Mesenchymal stem cell (in vitro differentiated cells and primary cell): ENCODE results near the gene SHBG.

Experiments
- DNase-seq: peaks from one replicate; pipeline ENCODE4 v3.0.0-alpha.2; 2013
- H2AFZ ChIP-seq: one replicate; pipeline ENCODE4 v1.6.1; 2013; ENCODE audit warnings: low read depth, mild to moderate bottlenecking, control low read depth, inconsistent platforms, low read length, moderate library complexity
- H2AK5ac ChIP-seq: 2 replicates; pipeline ENCODE4 v1.6.1; 2013; ENCODE audit warnings: low read length, moderate library complexity, mild to moderate bottlenecking, inconsistent platforms; ENCODE audit not compliant: severe bottlenecking
- H2BK120ac ChIP-seq: one replicate; pipeline ENCODE4 v1.6.1; 2013; ENCODE audit warnings: low read depth, mild to moderate bottlenecking, inconsistent platforms, low read length, moderate library complexity
- H2BK12ac ChIP-seq, 2 experiments: one replicate each; pipeline ENCODE4 v1.6.1; 2013; ENCODE audit warnings: inconsistent platforms in 2 of 2, low read length in 2 of 2, mild to moderate bottlenecking in 2 of 2, moderate library complexity in 2 of 2, control low read depth in 1 of 2
- H2BK15ac ChIP-seq: one replicate; pipeline ENCODE4 v1.6.1; 2013; ENCODE audit warnings: mild to moderate bottlenecking, low read depth, inconsistent platforms; ENCODE audit not compliant: poor library complexity, severe bottlenecking
- H2BK5ac ChIP-seq: 2 replicates; pipeline ENCODE4 v1.6.1; 2013; ENCODE audit warnings: low read depth, mild to moderate bottlenecking, low read length, control low read depth, inconsistent platforms; ENCODE audit not compliant: poor library complexity, severe bottlenecking
- H3K14ac ChIP-seq, 2 experiments: one replicate each; pipeline ENCODE4 v1.6.1; 2013; ENCODE audit warnings: inconsistent platforms in 2 of 2, low read length in 2 of 2, control low read depth in 1 of 2, mild to moderate bottlenecking in 1 of 2, moderate library complexity in 1 of 2
- H3K18ac ChIP-seq, 2 experiments: one replicate each; pipeline ENCODE4 v1.6.1; 2013; ENCODE audit warnings: inconsistent platforms in 2 of 2, low read length in 2 of 2, control low read depth in 1 of 2, low read depth in 1 of 2, mild to moderate bottlenecking in 1 of 2
- H3K23ac ChIP-seq, 2 experiments: one replicate each; pipeline ENCODE4 v1.6.1; 2013; ENCODE audit warnings: inconsistent platforms in 2 of 2, low read length in 2 of 2, mild to moderate bottlenecking in 2 of 2, moderate library complexity in 2 of 2, control low read depth in 1 of 2
- H3K27ac ChIP-seq: 2 replicates; pipeline ENCODE4 v1.5.1; 2013; ENCODE audit warnings: mild to moderate bottlenecking, moderate library complexity, low read length, control low read depth, inconsistent platforms; ENCODE audit not compliant: poor library complexity, severe bottlenecking
- H3K27me3 ChIP-seq, 2 experiments: 2 replicates each; pipeline versions ENCODE4 v1.6.1 to v1.7.0; 2013; ENCODE audit warnings: low read length in 2 of 2, mild to moderate bottlenecking in 2 of 2, moderate library complexity in 2 of 2, control low read depth in 1 of 2, inconsistent platforms in 1 of 2; ENCODE audit not compliant: control insufficient read depth in 1 of 2, insufficient read depth in 1 of 2
- H3K36me3 ChIP-seq, 2 experiments: 2 replicates each; pipeline versions ENCODE4 v1.6.1 to v1.7.0; 2013; ENCODE audit warnings: low read length in 2 of 2, control low read depth in 1 of 2, inconsistent platforms in 1 of 2, low read depth in 1 of 2, mild to moderate bottlenecking in 1 of 2; ENCODE audit not compliant: insufficient read depth in 2 of 2, control insufficient read depth in 1 of 2
- H3K4ac ChIP-seq, 2 experiments: one replicate each; pipeline ENCODE4 v1.6.1; 2013; ENCODE audit warnings: inconsistent platforms in 2 of 2, low read length in 2 of 2, mild to moderate bottlenecking in 2 of 2, moderate library complexity in 2 of 2, control low read depth in 1 of 2, low read depth in 1 of 2
- H3K4me1 ChIP-seq: 2 replicates; pipeline ENCODE4 v1.6.1; 2013; ENCODE audit warnings: low read depth, low read length, control low read depth; ENCODE audit not compliant: control insufficient read depth, insufficient read depth
- H3K4me2 ChIP-seq: 2 replicates; pipeline ENCODE4 v1.6.1; 2013; ENCODE audit warnings: low read length, mild to moderate bottlenecking, inconsistent platforms; ENCODE audit not compliant: poor library complexity, severe bottlenecking
- H3K4me3 ChIP-seq, 2 experiments: 2 replicates each; pipeline versions ENCODE4 v1.5.1 to v1.7.0; 2013; ENCODE audit warnings: low read length in 2 of 2, mild to moderate bottlenecking in 2 of 2, control low read depth in 1 of 2, low read depth in 1 of 2; ENCODE audit not compliant: insufficient read depth in 1 of 2
- H3K79me1 ChIP-seq: replicated peaks from 2 replicates; pipeline ENCODE4 v1.6.1; 2013; ENCODE audit warnings: mild to moderate bottlenecking, control low read depth, low read length, inconsistent platforms; ENCODE audit not compliant: poor library complexity, severe bottlenecking
- H3K9ac ChIP-seq: 2 replicates; pipeline ENCODE4 v1.7.0; 2013; ENCODE audit warnings: mild to moderate bottlenecking, low read length, moderate library complexity
- H3K9me3 ChIP-seq: 2 replicates; pipeline ENCODE4 v1.7.0; 2013; ENCODE audit warnings: mild to moderate bottlenecking, low read length; ENCODE audit not compliant: control insufficient read depth
- H4K8ac ChIP-seq: one replicate; pipeline ENCODE4 v1.6.1; 2013; ENCODE audit warnings: inconsistent platforms, mild to moderate bottlenecking, low read length, moderate library complexity
- H4K91ac ChIP-seq: one replicate; pipeline ENCODE4 v1.6.1; 2013; ENCODE audit warnings: mild to moderate bottlenecking, low read length, inconsistent platforms
- WGBS: methylation state at CpG from one replicate; pipeline ENCODE4 v1.1.7; 2013; ENCODE audit warnings: mixed read lengths; 5-methylcytosine and 5-hydroxymethylcytosine counted together

Gene SHBG

DNA sequence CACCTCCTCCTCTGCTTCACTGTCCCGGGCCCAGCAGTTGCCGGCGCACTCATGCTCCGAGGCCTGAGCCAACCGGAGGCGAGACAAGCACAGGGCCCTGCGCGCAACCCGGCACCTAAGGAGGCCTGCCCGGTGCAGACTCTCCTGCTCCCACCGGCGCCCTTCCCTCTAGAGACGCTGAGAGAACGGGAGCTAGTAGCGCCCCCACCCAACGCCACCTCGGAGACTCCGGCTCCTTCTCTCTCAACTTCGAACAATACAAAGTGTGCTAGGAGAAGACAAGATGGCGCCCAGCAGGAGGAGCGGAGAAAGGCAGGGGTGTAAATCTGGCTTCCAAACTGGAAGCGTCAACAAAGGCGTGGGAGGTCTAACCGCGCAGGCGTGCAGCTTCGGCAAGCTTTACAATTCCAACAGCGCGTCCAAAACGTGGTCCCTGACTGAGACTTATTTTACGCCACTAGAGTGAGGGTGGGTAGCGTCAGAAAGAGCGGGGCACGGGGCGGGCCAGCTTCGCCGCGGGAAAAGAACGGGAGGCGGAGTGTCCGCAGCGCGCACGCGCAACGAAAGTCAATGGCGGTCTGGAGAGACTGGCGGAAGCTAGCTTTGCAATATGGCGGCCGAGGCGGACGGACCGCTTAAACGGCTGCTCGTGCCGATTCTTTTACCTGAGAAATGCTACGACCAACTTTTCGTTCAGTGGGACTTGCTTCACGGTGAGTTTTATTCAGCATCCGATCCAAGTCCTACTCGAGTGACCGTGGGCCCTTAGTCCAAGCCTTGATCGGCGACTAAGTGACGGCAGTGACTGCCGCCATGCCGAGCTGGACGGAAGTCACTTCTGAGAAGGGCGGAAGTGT, 46.5 kb upstream of the SHBG start, which contains the start of gene MPDU1:
MPDU1 (plus strand) TSS at position 600 of the 857 bp plus-strand sequence; CDS start at position 611, 11 bp downstream.
- peak within 1 kb of the TSS; percentile 86 for H3K27ac ChIP-seq
- H2BK15ac ChIP-seq, result peak within 1 kb of the TSS; percentile 93
- peak within 1 kb of the TSS; percentile 98 for H4K8ac ChIP-seq
- H2BK120ac ChIP-seq, result peak within 1 kb of the TSS; percentile 94
- H3K18ac ChIP-seq, result peak within 1 kb of the TSS; percentile 97
- peaks cover 19% of the 10 kb centered on the region for H3K79me1 ChIP-seq
- peak within 1 kb of the TSS; percentile 96 for H4K91ac ChIP-seq
- peak; percentile 96 for DNase-seq
- H3K4me3 ChIP-seq, result peak within 1 kb of the TSS; percentile 43 to 89
- H3K23ac ChIP-seq, result peak within 1 kb of the TSS in 1 of 2 experiments; percentile 66
- peak within 1 kb of the TSS; percentile 57 for H2AK5ac ChIP-seq
- peak within 1 kb of the TSS; percentile 39 for H2BK5ac ChIP-seq
- H2BK12ac ChIP-seq, result peak within 1 kb of the TSS; percentile 28 to 74
- H2AFZ ChIP-seq, result no peak within 1 kb of the TSS
- WGBS, result 20% methylated on average over 66 of the region's 69 CpGs
- H3K4me2 ChIP-seq, result peak within 1 kb of the TSS; percentile 13
- H3K36me3 ChIP-seq, result peaks cover 31 to 70% of the 10 kb centered on the region in 2 experiments
- H3K14ac ChIP-seq, result peak within 1 kb of the TSS in 1 of 2 experiments; percentile 1
- H3K4me1 ChIP-seq, result peaks cover 39% of the 10 kb centered on the region
- peak within 1 kb of the TSS; percentile 95 for H3K9ac ChIP-seq
- no peaks in the 10 kb centered on the region for H3K27me3 ChIP-seq
- no peaks in the 10 kb centered on the region for H3K9me3 ChIP-seq
- H3K4ac ChIP-seq, result peak within 1 kb of the TSS; percentile 96 to 97

DNA sequence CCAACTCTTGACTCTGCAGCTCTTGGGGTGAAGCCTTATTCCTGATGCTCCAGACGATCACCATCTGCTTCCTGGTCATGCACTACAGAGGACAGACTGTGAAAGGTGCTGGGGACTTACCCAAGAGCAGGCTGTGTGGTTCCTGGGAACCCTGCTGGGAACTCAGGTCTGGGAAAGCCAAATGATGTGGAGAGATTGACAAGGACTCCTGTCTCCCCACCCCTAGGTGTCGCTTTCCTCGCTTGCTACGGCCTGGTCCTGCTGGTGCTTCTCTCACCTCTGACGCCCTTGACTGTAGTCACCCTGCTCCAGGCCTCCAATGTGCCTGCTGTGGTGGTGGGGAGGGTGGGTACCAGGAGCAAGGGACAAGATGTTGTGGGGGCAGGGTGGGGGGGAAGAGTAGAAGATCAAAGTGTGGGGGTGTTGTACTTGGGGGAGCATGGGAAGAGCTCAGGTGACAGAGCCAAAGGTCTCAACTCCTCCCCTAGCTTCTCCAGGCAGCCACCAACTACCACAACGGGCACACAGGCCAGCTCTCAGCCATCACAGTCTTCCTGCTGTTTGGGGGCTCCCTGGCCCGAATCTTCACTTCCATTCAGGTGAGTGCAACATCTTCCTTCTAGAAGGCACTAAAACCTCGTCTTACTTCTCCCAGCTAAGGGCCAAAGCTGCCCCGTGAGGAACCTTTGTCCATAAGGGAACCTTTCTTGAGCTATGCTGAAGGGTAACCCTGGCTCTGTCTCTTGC, 43.1 kb upstream of the SHBG start:
- peak overlapping the region; percentile 82 for H3K27ac ChIP-seq
- H2BK5ac ChIP-seq, result no peak overlapping the region
- no peak overlapping the region for H3K23ac ChIP-seq
- WGBS, result 74% methylated on average over 9 of the region's 9 CpGs
- no peak overlapping the region for H3K4ac ChIP-seq
- H3K9ac ChIP-seq, result peak overlapping the region; percentile 66
- peak overlapping the region; percentile 9 for H3K4me2 ChIP-seq
- no peak for DNase-seq
- H3K18ac ChIP-seq, result peak overlapping the region in 1 of 2 experiments; percentile 43
- peaks cover 56% of the 10 kb centered on the region for H3K4me1 ChIP-seq
- H2BK15ac ChIP-seq, result no peak overlapping the region
- H3K4me3 ChIP-seq, result peak overlapping the region in 1 of 2 experiments; percentile 52
- peak overlapping the region; percentile 17 to 28 for H2BK12ac ChIP-seq
- H3K14ac ChIP-seq, result no peak overlapping the region
- H2AFZ ChIP-seq, result no peak overlapping the region
- H3K79me1 ChIP-seq, result peaks cover 35% of the 10 kb centered on the region
- H2BK120ac ChIP-seq, result no peak overlapping the region
- H4K91ac ChIP-seq, result peak overlapping the region; percentile 18
- H4K8ac ChIP-seq, result peak overlapping the region; percentile 27
- H2AK5ac ChIP-seq, result peak overlapping the region; percentile 14
- no peaks in the 10 kb centered on the region for H3K27me3 ChIP-seq
- peaks cover 39 to 75% of the 10 kb centered on the region in 2 experiments for H3K36me3 ChIP-seq
- no peaks in the 10 kb centered on the region for H3K9me3 ChIP-seq

DNA sequence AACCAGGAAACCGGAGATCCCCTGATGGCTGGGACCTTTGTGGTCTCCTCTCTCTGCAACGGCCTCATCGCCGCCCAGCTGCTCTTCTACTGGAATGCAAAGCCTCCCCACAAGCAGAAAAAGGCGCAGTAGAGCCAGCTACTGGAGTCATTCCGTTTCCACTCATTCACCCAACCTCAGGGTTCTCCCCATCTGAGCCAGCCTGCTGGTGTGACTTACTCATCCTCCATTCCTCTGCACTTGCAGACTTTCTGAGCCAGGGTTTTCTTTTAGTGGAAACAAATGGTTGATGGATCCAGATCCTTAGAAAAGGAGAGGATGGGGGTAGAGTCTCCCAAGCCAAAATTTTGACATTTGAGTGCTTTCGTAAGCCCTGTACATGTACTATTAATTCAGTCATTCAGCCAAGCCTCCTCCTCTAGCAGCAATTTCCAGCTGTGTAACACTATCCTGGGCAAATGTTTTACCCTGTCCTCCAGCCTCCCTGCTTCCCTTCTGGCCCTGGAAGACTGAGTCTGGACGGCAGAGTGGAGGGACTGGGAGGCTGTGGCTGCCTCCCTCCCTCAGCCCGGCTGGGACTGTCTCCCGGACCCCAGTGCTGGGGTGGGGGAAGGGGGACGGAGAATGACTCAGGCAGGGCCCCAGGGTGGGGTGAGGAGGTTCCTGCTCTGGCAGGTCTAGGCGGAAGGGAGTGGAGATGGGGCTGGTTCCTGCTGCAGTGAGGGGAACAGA, 42.3 kb upstream of the SHBG start:
- Histone ChIP-seq H2AK5ac (no peak overlapping the region), H4K8ac (peak overlapping the region; percentile 46), H2BK5ac (peak overlapping the region; percentile 49), H3K4me2 (peak overlapping the region; percentile 32), H2AFZ (no peak overlapping the region), H3K4me1 (peaks cover 54% of the 10 kb centered on the region), H3K27ac (peak overlapping the region; percentile 82), H2BK15ac (no peak overlapping the region), H3K79me1 (peaks cover 35% of the 10 kb centered on the region), H3K9me3 (no peaks in the 10 kb centered on the region), H3K18ac (peak overlapping the region; percentile 19 to 44), H3K9ac (peak overlapping the region; percentile 79), H4K91ac (peak overlapping the region; percentile 64), H2BK12ac (peak overlapping the region in 1 of 2 experiments; percentile 17), H3K36me3 (peaks cover 39 to 74% of the 10 kb centered on the region in 2 experiments), H3K4me3 (peak overlapping the region in 1 of 2 experiments; percentile 68), H2BK120ac (peak overlapping the region; percentile 77), H3K4ac (peak overlapping the region in 1 of 2 experiments; percentile 6), H3K14ac (no peak overlapping the region), H3K27me3 (no peaks in the 10 kb centered on the region), H3K23ac (no peak overlapping the region)
- peak; percentile 95 for DNase-seq
- 31% methylated on average over 10 of the region's 12 CpGs for WGBS
